Measurements from ENCODE around the gene RASL12. TPM values are rescaled to one million over a fixed set of nuclear protein-coding genes. Genes with fewer than 3 reads are reported as not detected.

Gene RASL12
- total RNA-seq, 3 donors from 2014 or later (not counting 1 experiment from before 2014, with no cell fraction given) = not detected

DNA sequence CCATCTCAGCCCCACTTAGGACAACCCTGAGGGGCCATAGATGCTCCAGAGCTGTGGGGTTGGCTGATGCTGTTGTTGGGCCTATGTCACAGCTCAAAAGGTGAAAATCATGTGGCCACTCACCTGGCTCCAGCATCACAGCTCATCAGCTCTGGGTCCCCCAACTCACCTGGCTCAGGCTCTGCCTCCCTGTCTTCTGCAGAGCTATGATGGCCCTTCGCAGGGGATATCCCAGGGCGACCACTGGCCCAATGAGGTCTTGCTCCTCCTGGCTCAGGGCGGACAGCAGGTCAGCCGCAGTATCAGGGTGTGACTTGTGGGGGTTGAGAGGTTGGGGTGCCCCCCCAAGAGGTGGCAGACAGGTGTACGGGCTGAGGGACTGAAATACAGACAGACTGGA lies 31.5 kb upstream of the RASL12 start:
- Histone ChIP-seq H3K36me3 (ENCODE audit: control insufficient read depth, insufficient read depth, low read length) (peaks cover 23% of the 10 kb centered on the region), H3K27me3 (ENCODE audit: control insufficient read depth, insufficient read depth, low read length) (no peaks in the 10 kb centered on the region), H3K4me3 (ENCODE audit: low read length) (no peak overlapping the region), H3K4me1 (ENCODE audit: control insufficient read depth, insufficient read depth, low read length) (peaks cover 4% of the 10 kb centered on the region), H3K27ac (ENCODE audit: low read length) (no peak overlapping the region), H3K9me3 (ENCODE audit: control insufficient read depth, insufficient read depth, low read length) (no peaks in the 10 kb centered on the region)
- DNase-seq = no peak
- 97% methylated on average over 5 of the region's 5 CpGs for WGBS (ENCODE audit: insufficient coverage)
- Mint-ChIP-seq H3K4me1 (peaks cover 9 to 22% of the 10 kb centered on the region in 2 donors), H3K27ac (no peak overlapping the region), H3K36me3 (no peaks in the 10 kb centered on the region), H3K27me3 (ENCODE audit: low read depth in 2 of 2) (no peaks in the 10 kb centered on the region), H3K9me3 (no peaks in the 10 kb centered on the region), H3K4me3 (no peak overlapping the region)
- intact Hi-C loops (cut with micrococcal nuclease) = no loop called here
- TF ChIP-seq CTCF (IDR thresholded peaks at IDR 0.05) = no peak
- ATAC-seq = no peak

GRCh38 chr15:65097651-65098263 lies 30.0 kb upstream of the RASL12 start:
- no peak overlapping the region for H3K4me3 ChIP-seq (ENCODE audit: low read length)
- no peaks in the 10 kb centered on the region for H3K27me3 ChIP-seq (ENCODE audit: control insufficient read depth, insufficient read depth, low read length)
- H3K27ac ChIP-seq (ENCODE audit: low read length) = no peak overlapping the region
- DNase-seq (no peak), ATAC-seq (no peak)
- no peaks in the 10 kb centered on the region for H3K9me3 Mint-ChIP-seq
- H3K4me3 Mint-ChIP-seq = no peak overlapping the region
- H3K4me1 ChIP-seq (ENCODE audit: control insufficient read depth, insufficient read depth, low read length) = peaks cover 4% of the 10 kb centered on the region
- no peak for TF ChIP-seq CTCF (IDR thresholded peaks at IDR 0.05)
- no peaks in the 10 kb centered on the region for H3K27me3 Mint-ChIP-seq (ENCODE audit: low read depth in 2 of 2)
- H3K36me3 ChIP-seq (ENCODE audit: control insufficient read depth, insufficient read depth, low read length) = peaks cover 23% of the 10 kb centered on the region
- H3K9me3 ChIP-seq (ENCODE audit: control insufficient read depth, insufficient read depth, low read length) = no peaks in the 10 kb centered on the region
- no peaks in the 10 kb centered on the region for H3K36me3 Mint-ChIP-seq
- H3K27ac Mint-ChIP-seq = peak overlapping the region in 1 of 2 donors; percentile 19
- peaks cover 9 to 18% of the 10 kb centered on the region in 2 donors for H3K4me1 Mint-ChIP-seq
- intact Hi-C loops (cut with micrococcal nuclease) = no loop called here
- WGBS (ENCODE audit: insufficient coverage) = 91% methylated on average over 7 of the region's 7 CpGs

DNA sequence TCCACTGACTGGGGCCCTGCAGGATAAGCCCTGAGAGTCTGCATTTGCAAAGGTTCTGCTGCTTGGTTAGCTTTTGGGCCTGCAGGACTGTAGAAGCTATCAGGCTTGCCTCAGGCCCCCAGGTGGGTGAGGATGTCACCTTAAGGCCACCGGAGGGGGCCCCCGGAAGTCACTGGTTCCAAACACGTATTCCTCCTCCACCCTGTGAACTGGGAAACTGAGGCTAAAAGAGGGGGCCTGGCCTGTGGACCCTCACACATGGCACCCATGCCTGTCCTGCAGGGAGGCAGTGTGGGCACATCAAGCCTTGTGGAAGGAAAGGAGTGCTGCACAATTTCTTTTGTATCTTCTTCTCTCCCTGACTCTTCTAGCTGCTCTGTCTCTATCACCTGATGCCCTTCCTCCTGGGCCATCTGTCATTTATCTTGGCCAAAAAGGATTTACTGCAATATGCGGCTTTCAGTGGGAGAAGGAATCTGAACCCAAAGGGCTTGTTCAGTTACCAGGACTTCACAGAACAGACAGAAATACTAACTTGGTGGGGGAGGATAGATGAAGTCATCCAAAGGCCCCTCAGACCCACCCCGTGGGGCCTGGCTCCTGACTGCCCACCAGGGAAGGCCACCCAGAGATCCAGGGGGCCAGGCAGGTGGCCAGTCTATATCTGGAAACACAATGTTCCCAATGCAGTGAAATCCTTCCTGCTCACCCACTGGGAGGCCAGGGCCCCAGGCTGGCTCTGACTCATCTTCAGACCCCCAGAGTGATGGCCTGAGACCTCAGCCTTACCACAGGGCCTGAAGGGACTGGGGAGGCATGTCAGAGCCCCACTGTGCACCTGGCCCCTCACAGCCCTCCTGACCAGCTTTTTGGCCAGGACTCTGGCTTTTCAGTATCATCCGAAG lies 28.9 kb upstream of the RASL12 start:
- no peaks in the 10 kb centered on the region for H3K27me3 ChIP-seq (ENCODE audit: control insufficient read depth, insufficient read depth, low read length)
- intact Hi-C loops (cut with micrococcal nuclease) = no loop called here
- DNase-seq (no peak), ATAC-seq (no peak)
- H3K27ac ChIP-seq (ENCODE audit: low read length) = no peak overlapping the region
- Mint-ChIP-seq H3K27ac (no peak overlapping the region), H3K4me1 (peaks cover 7 to 16% of the 10 kb centered on the region in 2 donors), H3K36me3 (no peaks in the 10 kb centered on the region), H3K9me3 (no peaks in the 10 kb centered on the region), H3K4me3 (no peak overlapping the region), H3K27me3 (ENCODE audit: low read depth in 2 of 2) (no peaks in the 10 kb centered on the region)
- peaks cover 20% of the 10 kb centered on the region for H3K36me3 ChIP-seq (ENCODE audit: control insufficient read depth, insufficient read depth, low read length)
- TF ChIP-seq CTCF (IDR thresholded peaks at IDR 0.05) = no peak
- peaks cover 3% of the 10 kb centered on the region for H3K4me1 ChIP-seq (ENCODE audit: control insufficient read depth, insufficient read depth, low read length)
- H3K4me3 ChIP-seq (ENCODE audit: low read length) = no peak overlapping the region
- 94% methylated on average over 6 of the region's 6 CpGs for WGBS (ENCODE audit: insufficient coverage)
- no peaks in the 10 kb centered on the region for H3K9me3 ChIP-seq (ENCODE audit: control insufficient read depth, insufficient read depth, low read length)
